ENCODE results near the gene SAMD3.

- TF ChIP-seq EZH2 (IDR thresholded peaks at IDR 0.05; ENCODE audit: borderline replicate concordance, low read depth, low read length, severe bottlenecking) = no peak
- TF ChIP-seq CTCF (IDR thresholded peaks at IDR 0.05; ENCODE audit: borderline replicate concordance, extremely low read depth, low read length, poor library complexity, severe bottlenecking) = no peak
Observed at GRCh38 chr6:130119211-130119610, 103.5 kb downstream of the SAMD3 start.

Data from DND-41 (cell line).